Activated gamma-delta T cell treated with Interleukin-2 at 50 U/mL for 16 hours (primary cell): ENCODE results near the gene LOX.

Source experiments
- DNase-seq: peaks from one replicate; pipeline ENCODE4 v3.0.0-alpha.2; 2020

LOX gene

GRCh38 chr5:122078116-122079110, at the start of gene LOX:
Gene LOX (minus strand): TSS chr5:122078259. CDS start chr5:122077985, 274 bp downstream.
- no peak for DNase-seq

- DNase-seq: no peak
Measured at GRCh38 chr5:122126756-122127321, 48.8 kb upstream of the LOX start.

GRCh38 chr5:122126177-122126755, 48.2 kb upstream of the LOX start:
- DNase-seq: no peak

- DNase-seq: no peak
Measured at GRCh38 chr5:122124766-122125165, 46.7 kb upstream of the LOX start.

- no peak for DNase-seq
Measured at GRCh38 chr5:122121479-122122465, 43.7 kb upstream of the LOX start.

- DNase-seq: no peak
Measured at GRCh38 chr5:122120957-122121356, 42.9 kb upstream of the LOX start.

- DNase-seq: no peak
Measured at GRCh38 chr5:122120493-122120892, 42.4 kb upstream of the LOX start.

- DNase-seq: no peak
Measured at GRCh38 chr5:122119205-122119604, 41.1 kb upstream of the LOX start.

- DNase-seq: no peak
Measured at GRCh38 chr5:122118356-122118948, 40.4 kb upstream of the LOX start.

GRCh38 chr5:122114501-122114900, 36.4 kb upstream of the LOX start:
- DNase-seq: no peak

- DNase-seq: no peak
Measured at GRCh38 chr5:122112733-122113558, 34.9 kb upstream of the LOX start.

GRCh38 chr5:122112063-122112462, 34.0 kb upstream of the LOX start:
- no peak for DNase-seq

- DNase-seq: no peak
Measured at GRCh38 chr5:122111460-122111859, 33.4 kb upstream of the LOX start.

GRCh38 chr5:122110987-122111386, 32.9 kb upstream of the LOX start:
- DNase-seq: no peak

- no peak for DNase-seq
Measured at GRCh38 chr5:122107016-122107415, 29.0 kb upstream of the LOX start.

- DNase-seq: no peak
Measured at GRCh38 chr5:122105909-122106308, 27.9 kb upstream of the LOX start.

- DNase-seq: no peak
Measured at GRCh38 chr5:122102825-122103224, 24.8 kb upstream of the LOX start.

- no peak for DNase-seq
Measured at GRCh38 chr5:122101636-122102285, 23.7 kb upstream of the LOX start.

- no peak for DNase-seq
Measured at GRCh38 chr5:122099060-122099790, 21.2 kb upstream of the LOX start.

GRCh38 chr5:122097391-122097790, 19.3 kb upstream of the LOX start:
- DNase-seq: no peak
